GM21381 (cell line): ENCODE data around the gene CNTN6.
A peak's percentile ranks its signal among the peaks of the same experiment; 100 is the strongest.
"Not testable (repeated sequence)": the region's sequence is repeated elsewhere in the genome, so short reads cannot be mapped to it uniquely, and the experiment has no call there.

Experiments used
- ATAC-seq: cut with Tn5 transposase; IDR thresholded peaks from one replicate; pipeline ENCODE4 v1.9.1; 2021; ENCODE audit warnings: mild to moderate bottlenecking, moderate library complexity; ENCODE audit not compliant: unreplicated experiment

The CNTN6 gene

DNA sequence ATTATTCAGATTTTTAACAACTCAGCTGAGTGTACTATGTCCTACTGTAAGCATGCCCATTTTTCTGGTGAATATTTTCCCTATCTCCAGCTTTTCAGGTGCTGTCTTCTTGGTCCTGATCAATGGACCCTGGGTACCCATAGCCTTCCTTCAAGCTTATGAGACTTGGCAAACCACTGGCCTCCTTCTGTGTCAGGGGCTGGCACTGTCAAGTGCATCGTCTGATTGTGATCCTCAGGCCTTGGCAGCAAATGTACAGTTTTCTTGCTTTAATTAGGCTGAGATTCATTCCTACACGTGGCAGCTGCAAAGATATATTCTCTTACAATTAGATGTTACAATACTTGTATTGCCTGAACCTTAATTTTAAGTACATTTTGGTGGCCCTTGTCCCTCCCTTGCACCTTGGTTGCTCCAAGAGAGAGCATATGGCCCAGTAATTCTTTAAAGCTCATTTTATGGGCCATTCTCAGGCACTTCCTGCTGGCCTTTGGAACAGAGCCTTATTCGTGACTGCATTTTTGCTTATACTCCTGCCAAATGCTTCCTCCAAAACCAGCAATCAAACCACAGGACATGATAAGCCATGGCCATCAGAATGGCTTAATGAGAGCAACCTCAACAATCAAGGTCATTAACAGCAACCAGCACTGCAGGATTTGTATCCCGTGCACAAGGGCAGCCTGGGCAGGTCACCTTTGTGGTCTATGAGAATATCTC is 179.9 kb downstream of the CNTN6 start:
- ATAC-seq = no peak

DNA sequence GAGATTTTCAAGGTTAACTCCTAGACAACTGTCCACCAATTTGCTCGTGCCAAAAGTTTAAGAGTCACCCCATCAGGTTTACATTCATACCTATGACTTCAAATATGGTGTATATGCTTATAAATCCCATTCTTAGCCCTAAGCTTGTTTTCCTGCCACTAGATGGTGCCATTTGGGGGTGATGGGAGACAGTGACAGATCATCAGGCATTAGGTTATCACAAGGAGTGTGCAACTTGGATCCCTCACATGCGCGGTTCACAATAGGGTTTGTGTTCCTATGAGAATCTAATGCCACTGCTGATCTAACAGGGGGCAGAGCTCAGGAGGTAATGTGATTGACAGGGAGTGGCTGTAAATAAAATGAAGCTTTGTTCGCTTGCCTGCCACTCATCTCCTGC is 182.7 kb downstream of the CNTN6 start:
- no peak for ATAC-seq

DNA sequence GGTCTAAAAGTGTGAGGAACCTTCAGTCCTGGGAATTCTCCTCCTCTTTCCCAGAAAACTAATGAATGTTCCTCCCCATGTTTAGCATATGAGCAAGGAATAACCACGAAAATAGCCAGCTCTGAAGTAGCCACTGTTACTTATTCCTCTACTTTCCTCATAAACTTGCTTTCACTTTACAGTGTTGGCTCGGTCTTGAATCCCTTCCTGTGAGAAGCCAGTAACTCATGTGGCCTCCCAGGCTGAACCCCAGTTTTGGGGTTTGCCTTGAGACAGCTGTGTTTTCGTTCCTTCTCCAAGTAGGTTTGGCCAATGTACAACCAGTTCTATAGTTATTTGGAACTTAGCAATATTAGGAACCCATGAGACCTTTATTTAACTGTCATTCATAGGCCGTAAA is 195.0 kb downstream of the CNTN6 start:
- ATAC-seq = no peak

DNA sequence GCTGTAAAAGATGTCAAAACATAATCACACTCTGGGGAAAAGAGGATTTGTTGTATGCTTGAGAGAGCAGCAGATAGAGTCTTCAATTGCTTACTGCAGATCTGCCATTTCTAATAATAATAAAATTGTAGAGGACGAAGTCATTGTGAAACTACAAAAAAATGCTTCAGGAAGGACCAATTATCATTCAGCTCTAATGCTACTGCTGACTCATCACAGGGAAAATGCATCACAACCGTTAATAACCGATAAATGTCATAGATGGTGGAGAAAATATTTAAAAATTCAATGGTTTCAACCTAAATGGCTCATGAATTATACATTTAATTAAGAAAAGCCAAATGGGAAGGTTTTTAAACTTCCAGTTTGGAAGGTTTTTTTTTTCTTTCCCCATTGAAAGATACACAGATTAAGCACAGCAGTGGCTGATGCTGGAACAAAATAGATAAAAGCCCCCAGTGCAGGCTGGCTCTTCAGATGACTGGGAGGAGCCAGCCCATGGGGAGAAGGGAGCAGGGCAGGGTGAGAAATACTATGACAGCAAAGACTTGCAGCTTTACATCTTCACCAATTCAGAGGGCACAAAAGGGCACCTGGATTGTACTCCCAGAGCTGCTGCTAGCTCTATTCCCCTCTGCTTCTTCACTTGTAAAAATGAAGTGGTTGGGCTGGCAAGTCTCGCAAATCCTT is 196.1 kb downstream of the CNTN6 start:
- no peak for ATAC-seq

DNA sequence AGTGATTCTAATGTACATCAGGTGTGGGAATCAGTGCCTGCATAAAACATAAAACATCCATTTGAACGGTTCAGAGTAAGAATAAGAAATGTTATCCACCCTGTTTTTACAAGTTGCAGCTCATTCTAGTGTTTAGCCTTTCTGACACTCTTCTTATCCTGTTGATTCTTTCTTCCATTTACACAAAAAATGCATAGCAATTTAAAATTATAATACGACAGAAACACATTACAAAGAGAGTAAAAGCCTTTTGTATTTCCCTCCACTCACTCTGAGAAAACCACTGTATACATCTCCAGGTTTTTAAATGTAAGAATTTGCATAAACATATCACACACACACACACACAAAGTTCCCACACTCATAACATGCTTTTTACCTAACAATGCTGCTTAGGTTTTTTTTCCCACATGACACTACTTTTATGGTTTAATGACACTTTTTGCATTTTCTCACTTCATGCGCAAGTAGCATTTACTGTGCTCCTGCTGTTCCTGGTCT is 199.8 kb downstream of the CNTN6 start:
- no peak for ATAC-seq

DNA sequence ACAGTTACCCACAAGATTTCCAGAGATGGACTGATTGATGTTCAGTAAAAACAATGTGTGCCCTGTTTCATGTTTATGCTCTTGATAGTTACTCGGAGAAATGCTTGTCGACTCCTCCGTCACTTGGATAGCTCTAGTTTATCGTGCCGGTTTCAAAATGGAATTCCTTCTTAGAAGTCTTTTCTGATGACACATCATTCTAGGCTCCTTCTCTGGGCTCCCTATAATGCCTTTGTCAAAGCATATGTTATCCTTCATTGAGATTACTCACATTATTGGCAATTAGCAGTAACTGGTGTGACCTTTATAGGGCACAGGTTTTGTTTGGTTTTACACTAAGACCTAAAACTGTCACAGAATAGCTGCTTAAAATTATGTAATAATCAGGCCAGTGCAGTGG is 201.8 kb downstream of the CNTN6 start:
- ATAC-seq = no peak

DNA sequence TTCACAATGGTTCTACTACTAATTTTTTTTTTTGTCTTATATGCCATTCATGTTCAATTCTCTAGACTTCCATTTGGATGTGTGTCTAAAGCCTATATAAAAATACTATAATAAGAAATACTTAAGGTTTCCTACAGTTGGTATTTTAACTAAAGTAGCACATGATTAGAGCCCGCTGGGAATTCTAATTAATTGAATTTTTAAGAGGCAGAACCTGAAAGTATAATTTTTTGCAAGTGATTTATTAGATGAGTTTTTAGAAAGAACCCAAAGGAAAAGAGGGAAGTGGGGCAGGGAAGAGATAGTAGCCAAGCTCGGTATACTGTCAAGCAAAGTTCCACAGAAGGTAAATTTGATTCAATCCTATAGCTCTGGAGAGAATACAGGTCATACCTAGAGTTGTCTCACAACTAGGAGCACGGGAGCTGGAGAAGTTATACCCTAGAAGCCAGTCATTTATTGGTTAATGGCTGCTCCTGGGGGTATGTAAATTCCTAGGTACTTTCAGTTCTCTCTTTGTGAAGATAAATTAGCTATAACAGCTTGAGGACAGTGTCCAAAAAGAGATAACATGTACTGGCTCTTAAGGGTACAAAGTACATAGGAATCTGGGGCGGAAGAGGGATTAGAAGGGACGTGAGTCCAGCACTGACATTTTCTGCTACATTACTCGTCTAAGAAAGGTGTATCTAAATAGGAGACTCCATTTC is 225.6 kb downstream of the CNTN6 start:
- no peak for ATAC-seq

DNA sequence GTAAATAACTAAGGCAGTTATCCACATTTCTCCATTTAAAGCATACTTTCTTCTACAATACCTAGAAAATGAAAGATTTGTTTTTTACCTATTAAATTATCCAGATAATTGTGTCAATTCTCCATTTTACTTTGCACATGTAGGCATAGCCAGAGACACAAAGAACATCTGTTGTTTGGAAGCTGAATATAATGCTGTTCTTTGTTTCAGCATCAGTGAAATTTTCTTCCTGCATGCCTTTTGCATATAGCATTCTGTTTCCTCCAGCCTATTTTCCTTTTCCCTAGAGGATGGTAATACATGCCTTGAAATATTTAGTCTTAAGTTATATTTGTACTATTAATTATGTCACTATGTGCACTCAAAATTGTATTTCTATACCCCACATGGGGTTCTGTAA is 233.7 kb downstream of the CNTN6 start:
- no peak for ATAC-seq

DNA sequence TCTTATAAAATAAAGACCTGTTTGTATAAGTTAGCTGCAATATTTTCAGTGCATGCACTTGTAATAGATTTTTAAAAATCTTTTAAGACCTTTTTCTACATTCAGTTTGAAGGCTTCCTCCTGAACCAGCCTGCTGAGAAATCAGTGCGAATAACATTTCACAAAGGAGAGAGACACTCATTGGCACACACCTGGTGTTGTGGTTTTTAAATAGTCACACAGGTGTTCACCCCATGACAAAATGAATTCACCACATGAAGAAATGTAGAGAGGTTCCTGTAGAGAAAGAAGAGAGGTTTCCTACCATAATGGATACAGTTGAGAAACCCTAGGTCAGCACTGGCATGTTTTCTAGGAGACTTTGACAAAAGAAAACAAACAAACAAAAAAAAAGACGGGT is 237.3 kb downstream of the CNTN6 start:
- ATAC-seq = no peak

DNA sequence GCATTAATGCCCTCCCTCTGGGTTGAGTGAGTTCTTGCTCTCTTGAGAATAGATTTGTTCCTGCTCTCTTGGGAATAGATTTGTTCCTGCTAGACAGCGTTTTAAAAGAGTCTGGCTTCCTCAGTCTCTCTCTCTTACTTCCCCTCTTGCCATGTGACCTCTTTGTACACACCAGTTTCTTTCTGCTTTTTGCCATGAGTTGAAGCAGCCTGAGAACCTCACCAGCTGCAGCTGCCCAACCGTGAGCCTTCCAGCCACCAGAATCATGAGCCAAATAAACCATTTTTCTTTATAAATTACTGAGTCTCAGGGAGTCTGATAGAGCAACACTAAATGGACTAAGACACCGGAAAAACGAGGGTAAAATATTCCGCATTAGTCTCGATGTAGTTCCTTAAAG is 253.6 kb downstream of the CNTN6 start:
- ATAC-seq = no peak

DNA sequence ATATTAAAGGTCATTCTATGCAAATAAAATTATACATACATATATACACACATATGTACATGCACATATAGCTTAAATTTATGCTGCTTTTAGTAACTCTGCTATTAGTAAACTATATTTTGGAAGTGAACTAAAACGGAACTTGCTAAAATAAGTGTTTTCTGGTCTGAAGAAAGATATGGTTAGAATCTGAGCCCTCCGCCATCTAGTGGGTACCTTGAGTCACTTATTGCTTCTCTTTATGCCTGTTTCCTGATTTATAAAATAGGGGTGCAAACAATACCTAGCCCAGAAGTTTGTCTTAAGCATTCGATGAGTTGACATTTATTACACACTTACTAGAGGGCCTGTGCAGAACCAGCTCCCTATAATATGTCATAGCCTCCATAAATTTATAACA is 255.7 kb downstream of the CNTN6 start:
- no peak for ATAC-seq

DNA sequence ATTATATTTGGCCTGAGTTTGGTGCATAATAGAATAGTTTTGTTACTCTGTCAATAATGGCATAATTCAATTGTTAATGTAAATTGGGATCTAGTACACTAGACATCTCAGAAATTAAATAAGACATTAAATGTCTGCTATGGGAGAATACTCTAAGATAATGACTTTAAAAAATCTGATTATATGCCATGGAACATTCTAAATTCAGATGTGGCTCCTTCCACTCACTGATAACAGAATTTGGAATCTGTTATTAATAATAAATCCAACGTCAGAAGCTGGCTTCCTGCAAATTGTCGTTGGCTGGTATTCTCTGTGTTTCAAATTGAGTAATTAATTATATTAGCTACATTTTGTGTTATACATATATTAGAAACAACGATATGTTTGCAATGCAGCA is 258.1 kb downstream of the CNTN6 start:
- no peak for ATAC-seq

DNA sequence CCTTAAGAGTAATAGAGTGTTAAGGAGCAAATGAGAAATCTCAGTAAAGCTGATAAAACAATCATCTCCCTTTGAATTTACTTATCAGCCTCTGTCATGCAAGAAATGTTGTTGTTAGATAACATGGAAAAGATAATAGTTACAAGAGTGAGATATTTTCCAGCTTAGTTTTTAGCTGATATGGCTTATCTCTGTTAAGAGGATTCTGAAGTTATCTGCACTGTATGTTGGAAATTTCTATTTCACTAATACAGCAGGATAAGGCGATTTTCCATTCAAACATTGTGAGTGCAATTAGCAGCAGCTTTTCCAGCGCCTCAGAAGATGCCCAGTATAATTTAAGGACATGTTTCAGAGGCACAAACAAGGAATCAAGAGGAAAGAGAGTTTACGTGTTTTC is 262.9 kb downstream of the CNTN6 start:
- ATAC-seq = no peak

DNA sequence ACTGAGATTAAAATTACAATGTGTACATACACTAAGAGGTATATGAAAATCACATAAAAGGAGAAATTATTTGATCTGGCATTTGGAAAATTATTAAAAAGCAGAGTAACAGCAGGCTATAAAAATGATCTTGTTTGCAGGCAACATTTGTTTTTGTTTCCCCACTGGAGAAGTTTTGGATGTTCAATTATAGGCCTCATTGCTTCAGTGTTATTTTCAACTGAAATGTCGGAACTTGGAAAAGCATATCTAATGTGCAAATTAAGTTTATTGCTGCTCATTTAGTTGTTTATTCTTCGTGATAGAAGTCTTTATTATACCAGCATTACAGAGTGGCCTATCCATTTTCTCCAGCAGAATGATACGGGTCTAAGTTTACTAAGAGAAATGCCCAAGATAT is 263.3 kb downstream of the CNTN6 start:
- ATAC-seq = no peak

DNA sequence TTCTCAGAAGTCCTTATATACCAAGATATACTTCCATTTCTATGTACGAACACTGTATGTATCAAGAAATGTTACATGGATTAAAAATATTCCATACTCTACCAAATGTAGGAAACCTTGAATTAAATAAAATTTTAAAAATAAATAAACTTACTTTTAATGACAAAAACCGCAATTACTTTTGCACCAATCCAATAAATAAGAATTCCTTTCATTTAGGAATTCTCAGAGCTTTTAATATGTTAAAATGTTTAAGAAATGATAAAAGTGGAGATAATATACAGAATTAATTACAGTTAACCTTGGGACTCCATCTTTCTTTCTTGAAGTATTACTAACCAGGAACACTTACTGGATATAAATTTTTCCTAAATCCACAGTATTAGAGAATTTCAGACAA is 272.7 kb downstream of the CNTN6 start:
- ATAC-seq = no peak

DNA sequence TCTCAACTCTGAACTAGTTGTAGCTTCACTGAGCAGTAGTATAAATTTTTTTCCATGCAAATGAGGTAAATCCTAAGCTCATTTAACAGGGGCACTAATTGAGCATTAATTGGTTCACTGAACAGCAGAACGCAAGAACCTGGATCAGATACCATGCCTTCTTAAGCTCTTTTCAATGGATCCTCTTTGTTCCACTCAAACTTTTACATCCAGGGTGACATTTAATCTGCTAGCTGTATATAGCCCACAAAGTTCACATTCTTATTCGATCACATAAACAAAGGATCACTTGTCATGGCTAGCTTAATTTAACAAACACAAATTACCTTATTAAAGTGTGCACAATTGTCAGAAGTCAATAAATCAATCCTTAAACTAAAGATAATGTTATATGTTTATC is 281.6 kb downstream of the CNTN6 start:
- no peak for ATAC-seq

DNA sequence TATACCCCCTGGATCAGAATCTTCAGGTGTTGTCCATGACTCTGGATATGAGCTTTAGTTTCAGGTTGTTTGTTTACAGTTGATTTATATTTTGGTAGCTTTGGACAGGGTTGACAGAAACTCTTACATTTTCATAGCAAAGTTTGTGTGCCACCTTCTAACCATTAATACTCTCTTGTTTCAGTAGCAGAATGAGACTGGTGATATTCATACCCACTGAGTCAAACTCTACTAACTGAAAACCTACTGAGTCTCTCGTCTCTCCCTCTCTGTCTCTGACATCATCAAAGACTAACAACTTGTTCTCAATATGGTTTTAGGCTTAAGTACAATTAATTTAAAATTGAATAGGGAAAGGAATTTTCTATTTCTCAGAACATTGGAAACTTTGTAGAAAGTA is 282.3 kb downstream of the CNTN6 start:
- no peak for ATAC-seq

DNA sequence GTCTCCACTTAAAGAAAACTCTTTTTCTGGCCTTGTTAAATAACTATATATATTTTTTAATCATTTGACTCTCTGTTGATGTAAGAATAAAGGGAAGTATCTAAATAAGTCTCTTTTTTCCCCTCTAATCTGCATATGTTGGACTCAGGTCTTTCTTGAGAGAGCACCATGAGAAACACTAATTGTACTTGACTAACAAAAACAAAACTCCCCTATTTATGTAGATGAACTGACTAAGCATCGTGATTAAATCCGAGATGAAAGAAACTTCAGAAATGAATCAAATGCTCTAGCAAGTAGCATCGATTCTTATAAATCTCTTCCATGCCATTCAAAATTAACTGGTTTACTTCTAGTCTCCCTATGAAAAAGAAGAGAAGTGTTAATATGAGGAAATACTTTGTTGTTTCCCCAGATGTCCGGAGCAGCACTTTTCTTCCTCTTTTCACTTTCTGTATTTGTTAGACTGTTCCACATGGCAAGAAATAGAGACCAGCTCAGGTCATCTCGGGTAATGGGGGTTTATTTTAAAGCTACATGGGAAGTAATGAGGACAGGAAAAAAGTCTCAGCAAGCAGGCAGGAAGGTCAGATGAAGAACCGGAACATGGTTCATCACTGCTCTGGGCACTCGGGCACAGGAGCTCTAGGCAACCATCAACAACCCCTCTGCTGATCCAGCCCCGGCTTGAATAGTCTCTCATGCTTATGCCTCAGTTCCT is 288.3 kb downstream of the CNTN6 start:
- ATAC-seq = peak; percentile 73

DNA sequence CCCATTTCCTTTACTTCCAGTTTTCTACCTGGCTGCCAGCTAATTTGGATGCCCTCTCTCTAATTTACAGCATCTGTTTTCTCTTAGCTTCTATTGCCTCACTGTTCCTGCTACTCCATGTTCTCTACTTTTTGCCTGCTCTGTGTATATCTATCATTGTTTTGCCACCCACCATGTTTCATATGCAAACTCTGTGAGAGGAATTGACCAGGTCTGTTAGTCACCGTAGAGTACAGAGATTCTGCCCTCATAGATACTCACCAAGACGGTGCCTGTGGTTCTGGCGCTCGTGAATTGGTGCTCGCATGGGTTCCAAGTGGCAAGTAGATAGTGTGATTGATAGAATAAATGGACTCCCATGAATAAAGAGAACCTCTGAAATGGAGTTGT is 288.8 kb downstream of the CNTN6 start:
- peak; percentile 26 for ATAC-seq

DNA sequence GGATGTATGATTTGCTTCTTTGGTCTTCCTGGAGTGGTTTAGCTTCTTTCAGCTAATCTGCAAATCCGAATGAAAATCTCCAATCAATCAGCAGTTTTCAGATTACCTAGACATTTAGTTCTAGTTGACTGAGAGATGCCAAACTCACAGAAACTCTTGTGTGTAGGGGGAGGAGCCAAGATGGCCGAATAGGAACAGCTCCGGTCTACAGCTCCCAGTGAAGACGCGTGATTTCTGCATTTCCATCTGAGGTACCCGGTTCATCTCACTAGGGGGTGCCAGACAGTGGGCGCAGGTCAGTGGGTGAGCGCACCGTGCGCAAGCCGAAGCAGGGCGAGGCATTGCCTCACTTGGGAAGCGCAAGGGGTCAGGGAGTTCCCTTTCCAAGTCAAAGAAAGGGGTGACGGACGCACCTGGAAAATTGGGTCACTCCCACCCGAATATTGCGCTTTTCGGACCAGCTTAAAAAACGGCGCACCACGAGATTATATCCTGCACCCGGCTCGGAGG is 294.6 kb downstream of the CNTN6 start:
- not testable (repeated sequence) for ATAC-seq

DNA sequence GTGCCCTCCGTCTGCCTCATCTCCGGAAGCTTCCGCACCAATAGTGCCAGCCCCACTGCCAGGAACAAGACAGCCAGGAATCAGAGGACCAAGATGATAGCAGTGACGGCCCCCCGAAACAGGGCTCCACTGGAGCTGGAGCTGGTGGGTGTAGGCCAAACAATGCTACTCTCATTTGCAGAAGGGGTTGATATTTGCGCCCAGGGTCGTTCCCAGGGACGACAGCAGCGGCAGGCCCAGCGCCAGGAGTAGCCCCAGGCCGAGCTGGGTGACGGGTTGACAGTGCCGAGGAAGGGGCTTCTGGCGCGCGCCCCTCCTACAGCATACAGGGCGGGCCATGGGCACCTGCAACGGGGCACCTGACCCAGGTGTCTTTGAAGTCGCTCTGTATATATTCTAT is 301.4 kb downstream of the CNTN6 start:
- no peak for ATAC-seq
